HEK293 (cell line): Measurements from ENCODE around the gene LMBR1.
"Not testable (repeated sequence)": the region's sequence is repeated elsewhere in the genome, so short reads cannot be mapped to it uniquely, and the experiment has no call there.

Experiments used
- ZBTB17 ChIP-seq: fragments of 450-650 bp; formaldehyde crosslinking; IDR thresholded peaks from 2 replicates; pipeline ENCODE4 v1.5.1; 2016; ENCODE audit warnings: missing biosample characterization, missing genetic modification characterization
- ZEB2 ChIP-seq: fragments of 450-650 bp; formaldehyde crosslinking; IDR thresholded peaks from 2 replicates; pipeline ENCODE4 v1.5.1; 2016; ENCODE audit warnings: missing biosample characterization, missing genetic modification characterization
- ZNF132 ChIP-seq: fragments of 450-650 bp; formaldehyde crosslinking; IDR thresholded peaks from 2 replicates; pipeline ENCODE4 v1.5.1; 2017; ENCODE audit warnings: missing biosample characterization, missing genetic modification characterization, borderline replicate concordance
- ZNF292 ChIP-seq: fragments of 450-650 bp; formaldehyde crosslinking; IDR thresholded peaks from 2 replicates; pipeline ENCODE4 v1.5.1; 2016; ENCODE audit warnings: low read depth, missing biosample characterization, missing genetic modification characterization, borderline replicate concordance
- TF ChIP-seq, protein P1 (sequence below): fragments of 450-650 bp; formaldehyde crosslinking; IDR thresholded peaks from 2 replicates; pipeline ENCODE4 v1.5.1; 2016; ENCODE audit warnings: missing biosample characterization, missing genetic modification characterization

DNA sequence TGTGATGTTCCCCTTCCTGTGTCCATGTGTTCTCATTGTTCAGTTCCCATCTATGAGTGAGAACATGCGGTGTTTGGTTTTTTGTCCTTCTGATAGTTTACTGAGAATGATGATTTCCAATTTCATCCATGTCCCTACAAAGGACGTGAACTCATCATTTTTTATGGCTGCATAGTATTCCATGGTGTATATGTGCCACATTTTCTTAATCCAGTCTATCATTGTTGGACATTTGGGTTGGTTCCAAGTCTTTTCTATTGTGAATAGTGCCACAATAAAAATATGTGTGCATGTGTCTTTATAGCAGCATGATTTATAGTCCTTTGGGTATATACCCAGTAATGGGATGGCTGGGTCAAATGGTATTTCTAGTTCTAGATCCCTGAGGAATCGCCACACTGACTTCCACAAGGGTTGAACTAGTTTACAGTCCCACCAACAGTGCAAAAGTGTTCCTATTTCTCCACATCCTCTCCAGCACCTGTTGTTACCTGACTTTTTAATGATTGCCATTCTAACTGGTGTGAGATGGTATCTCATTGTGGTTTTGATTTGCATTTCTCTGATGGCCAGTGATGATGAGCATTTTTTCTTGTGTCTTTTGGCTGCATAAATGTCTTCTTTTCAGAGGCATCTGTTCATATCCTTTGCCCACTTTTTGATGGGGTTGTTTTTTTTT, 16.7 kb upstream of the LMBR1 start:
- TF ChIP-seq, protein P1, sequence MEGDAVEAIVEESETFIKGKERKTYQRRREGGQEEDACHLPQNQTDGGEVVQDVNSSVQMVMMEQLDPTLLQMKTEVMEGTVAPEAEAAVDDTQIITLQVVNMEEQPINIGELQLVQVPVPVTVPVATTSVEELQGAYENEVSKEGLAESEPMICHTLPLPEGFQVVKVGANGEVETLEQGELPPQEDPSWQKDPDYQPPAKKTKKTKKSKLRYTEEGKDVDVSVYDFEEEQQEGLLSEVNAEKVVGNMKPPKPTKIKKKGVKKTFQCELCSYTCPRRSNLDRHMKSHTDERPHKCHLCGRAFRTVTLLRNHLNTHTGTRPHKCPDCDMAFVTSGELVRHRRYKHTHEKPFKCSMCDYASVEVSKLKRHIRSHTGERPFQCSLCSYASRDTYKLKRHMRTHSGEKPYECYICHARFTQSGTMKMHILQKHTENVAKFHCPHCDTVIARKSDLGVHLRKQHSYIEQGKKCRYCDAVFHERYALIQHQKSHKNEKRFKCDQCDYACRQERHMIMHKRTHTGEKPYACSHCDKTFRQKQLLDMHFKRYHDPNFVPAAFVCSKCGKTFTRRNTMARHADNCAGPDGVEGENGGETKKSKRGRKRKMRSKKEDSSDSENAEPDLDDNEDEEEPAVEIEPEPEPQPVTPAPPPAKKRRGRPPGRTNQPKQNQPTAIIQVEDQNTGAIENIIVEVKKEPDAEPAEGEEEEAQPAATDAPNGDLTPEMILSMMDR = not testable (repeated sequence)
- not testable (repeated sequence) for TF ChIP-seq ZNF292, ZNF132, ZEB2, ZBTB17 (tag by site-specific recombination)
